Ectodermal cell (in vitro differentiated cells): ENCODE results near the gene SLC35C1.

Source experiments
- H3K27ac ChIP-seq: 2 replicates; pipeline ENCODE4 v1.7.0; 2013; ENCODE audit warnings: mild to moderate bottlenecking, low read depth, low read length; ENCODE audit not compliant: insufficient read depth, poor library complexity, severe bottlenecking
- H3K27me3 ChIP-seq: 2 replicates; pipeline ENCODE4 v1.7.0; 2013; ENCODE audit warnings: mild to moderate bottlenecking, low read length; ENCODE audit not compliant: insufficient read depth, control insufficient read depth, poor library complexity, severe bottlenecking
- H3K36me3 ChIP-seq: one replicate; pipeline ENCODE4 v1.7.0; 2013; ENCODE audit warnings: low read length; ENCODE audit not compliant: control insufficient read depth, insufficient read depth
- H3K4me1 ChIP-seq: one replicate; pipeline ENCODE4 v1.7.0; 2013; ENCODE audit warnings: low read length; ENCODE audit not compliant: control insufficient read depth, insufficient read depth
- H3K4me3 ChIP-seq: 2 replicates; pipeline ENCODE4 v1.7.0; 2013; ENCODE audit warnings: low read depth, low read length, control low read depth; ENCODE audit not compliant: insufficient read depth
- H3K9me3 ChIP-seq: 2 replicates; pipeline ENCODE4 v1.7.0; 2013; ENCODE audit warnings: mild to moderate bottlenecking, low read length, moderate library complexity; ENCODE audit not compliant: control insufficient read depth
- WGBS, 2 experiments: methylation state at CpG; one replicate each; pipeline ENCODE4 v1.1.7; 2013; ENCODE audit warnings: missing lambda C conversion rate in 2 of 2; 5-methylcytosine and 5-hydroxymethylcytosine counted together

Gene SLC35C1

GRCh38 chr11:45853332-45854219 lies 48.6 kb downstream of the SLC35C1 start:
- Histone ChIP-seq H3K4me3 (no peak overlapping the region), H3K36me3 (no peaks in the 10 kb centered on the region), H3K27ac (no peak overlapping the region), H3K4me1 (peaks cover 29% of the 10 kb centered on the region), H3K27me3 (no peaks in the 10 kb centered on the region), H3K9me3 (no peaks in the 10 kb centered on the region)
- 89 to 92% methylated on average over 7 of the region's 7 CpGs for WGBS, 2 experiments

- Histone ChIP-seq H3K27ac (no peak overlapping the region), H3K4me1 (peaks cover 40% of the 10 kb centered on the region), H3K4me3 (no peak overlapping the region), H3K27me3 (no peaks in the 10 kb centered on the region), H3K36me3 (no peaks in the 10 kb centered on the region), H3K9me3 (no peaks in the 10 kb centered on the region)
- WGBS, 2 experiments = 60 to 63% methylated on average over 5 of the region's 5 CpGs
These were observed 50.4 kb downstream of the SLC35C1 start for GRCh38 chr11:45855308-45855707.

GRCh38 chr11:45856044-45856468 lies 51.1 kb downstream of the SLC35C1 start:
- peaks cover 40% of the 10 kb centered on the region for H3K4me1 ChIP-seq
- H3K27ac ChIP-seq = no peak overlapping the region
- H3K9me3 ChIP-seq = no peaks in the 10 kb centered on the region
- H3K36me3 ChIP-seq = peaks cover 7% of the 10 kb centered on the region
- H3K27me3 ChIP-seq = no peaks in the 10 kb centered on the region
- no peak overlapping the region for H3K4me3 ChIP-seq
- WGBS, 2 experiments = 94 to 95% methylated on average over 6 of the region's 6 CpGs

GRCh38 chr11:45857961-45858474 lies 53.1 kb downstream of the SLC35C1 start:
- Histone ChIP-seq H3K36me3 (peaks cover 23% of the 10 kb centered on the region), H3K27me3 (no peaks in the 10 kb centered on the region), H3K9me3 (no peaks in the 10 kb centered on the region), H3K4me3 (no peak overlapping the region), H3K4me1 (peaks cover 32% of the 10 kb centered on the region), H3K27ac (peak overlapping the region; percentile 30)
- 82 to 90% methylated on average over 2 of the region's 2 CpGs for WGBS, 2 experiments

GRCh38 chr11:45858751-45859398 lies 53.9 kb downstream of the SLC35C1 start:
- WGBS, 2 experiments = 90 to 97% methylated on average over 5 of the region's 5 CpGs
- H3K4me1 ChIP-seq = peaks cover 32% of the 10 kb centered on the region
- H3K4me3 ChIP-seq = no peak overlapping the region
- H3K27me3 ChIP-seq = no peaks in the 10 kb centered on the region
- peaks cover 32% of the 10 kb centered on the region for H3K36me3 ChIP-seq
- H3K9me3 ChIP-seq = no peaks in the 10 kb centered on the region
- no peak overlapping the region for H3K27ac ChIP-seq

- no peaks in the 10 kb centered on the region for H3K9me3 ChIP-seq
- WGBS, 2 experiments = 30 to 32% methylated on average over 12 of the region's 12 CpGs
- peaks cover 31% of the 10 kb centered on the region for H3K4me1 ChIP-seq
- no peaks in the 10 kb centered on the region for H3K27me3 ChIP-seq
- H3K4me3 ChIP-seq = no peak overlapping the region
- peaks cover 38% of the 10 kb centered on the region for H3K36me3 ChIP-seq
- peak overlapping the region; percentile 53 for H3K27ac ChIP-seq
These were observed 54.8 kb downstream of the SLC35C1 start for GRCh38 chr11:45859661-45860140.

GRCh38 chr11:45860348-45860747 lies 55.4 kb downstream of the SLC35C1 start:
- Histone ChIP-seq H3K9me3 (no peaks in the 10 kb centered on the region), H3K4me1 (peaks cover 25% of the 10 kb centered on the region), H3K36me3 (peaks cover 38% of the 10 kb centered on the region), H3K27ac (no peak overlapping the region), H3K27me3 (no peaks in the 10 kb centered on the region), H3K4me3 (no peak overlapping the region)
- 88 to 98% methylated on average over 5 of the region's 5 CpGs for WGBS, 2 experiments

GRCh38 chr11:45860764-45861510 lies 56.0 kb downstream of the SLC35C1 start:
- H3K27me3 ChIP-seq = no peaks in the 10 kb centered on the region
- H3K4me3 ChIP-seq = no peak overlapping the region
- no peaks in the 10 kb centered on the region for H3K9me3 ChIP-seq
- WGBS, 2 experiments = 96 to 97% methylated on average over 10 of the region's 10 CpGs
- peaks cover 25% of the 10 kb centered on the region for H3K4me1 ChIP-seq
- peaks cover 38% of the 10 kb centered on the region for H3K36me3 ChIP-seq
- no peak overlapping the region for H3K27ac ChIP-seq
